Mesenchymal stem cell (in vitro differentiated cells and primary cell): ENCODE measurements around the gene SMIM41. TPM values are rescaled to one million over a fixed set of nuclear protein-coding genes. Genes with fewer than 3 reads are reported as not detected.
A peak's percentile ranks its signal among the peaks of the same experiment; 100 is the strongest.

ENCODE experiments used
- DNase-seq: peaks from one replicate; pipeline ENCODE4 v3.0.0-alpha.2; 2013
- H2AFZ ChIP-seq: one replicate; pipeline ENCODE4 v1.6.1; 2013; ENCODE audit warnings: low read depth, mild to moderate bottlenecking, control low read depth, inconsistent platforms, low read length, moderate library complexity
- H2AK5ac ChIP-seq: 2 replicates; pipeline ENCODE4 v1.6.1; 2013; ENCODE audit warnings: low read length, moderate library complexity, mild to moderate bottlenecking, inconsistent platforms; ENCODE audit not compliant: severe bottlenecking
- H2BK120ac ChIP-seq: one replicate; pipeline ENCODE4 v1.6.1; 2013; ENCODE audit warnings: low read depth, mild to moderate bottlenecking, inconsistent platforms, low read length, moderate library complexity
- H2BK12ac ChIP-seq, 2 experiments: one replicate each; pipeline ENCODE4 v1.6.1; 2013; ENCODE audit warnings: inconsistent platforms in 2 of 2, low read length in 2 of 2, mild to moderate bottlenecking in 2 of 2, moderate library complexity in 2 of 2, control low read depth in 1 of 2
- H2BK15ac ChIP-seq: one replicate; pipeline ENCODE4 v1.6.1; 2013; ENCODE audit warnings: mild to moderate bottlenecking, low read depth, inconsistent platforms; ENCODE audit not compliant: poor library complexity, severe bottlenecking
- H2BK5ac ChIP-seq: 2 replicates; pipeline ENCODE4 v1.6.1; 2013; ENCODE audit warnings: low read depth, mild to moderate bottlenecking, low read length, control low read depth, inconsistent platforms; ENCODE audit not compliant: poor library complexity, severe bottlenecking
- H3K14ac ChIP-seq, 2 experiments: one replicate each; pipeline ENCODE4 v1.6.1; 2013; ENCODE audit warnings: inconsistent platforms in 2 of 2, low read length in 2 of 2, control low read depth in 1 of 2, mild to moderate bottlenecking in 1 of 2, moderate library complexity in 1 of 2
- H3K18ac ChIP-seq, 2 experiments: one replicate each; pipeline ENCODE4 v1.6.1; 2013; ENCODE audit warnings: inconsistent platforms in 2 of 2, low read length in 2 of 2, control low read depth in 1 of 2, low read depth in 1 of 2, mild to moderate bottlenecking in 1 of 2
- H3K23ac ChIP-seq, 2 experiments: one replicate each; pipeline ENCODE4 v1.6.1; 2013; ENCODE audit warnings: inconsistent platforms in 2 of 2, low read length in 2 of 2, mild to moderate bottlenecking in 2 of 2, moderate library complexity in 2 of 2, control low read depth in 1 of 2
- H3K27ac ChIP-seq: 2 replicates; pipeline ENCODE4 v1.5.1; 2013; ENCODE audit warnings: mild to moderate bottlenecking, moderate library complexity, low read length, control low read depth, inconsistent platforms; ENCODE audit not compliant: poor library complexity, severe bottlenecking
- H3K27me3 ChIP-seq, 2 experiments: 2 replicates each; pipeline versions ENCODE4 v1.6.1 to v1.7.0; 2013; ENCODE audit warnings: low read length in 2 of 2, mild to moderate bottlenecking in 2 of 2, moderate library complexity in 2 of 2, control low read depth in 1 of 2, inconsistent platforms in 1 of 2; ENCODE audit not compliant: control insufficient read depth in 1 of 2, insufficient read depth in 1 of 2
- H3K36me3 ChIP-seq, 2 experiments: 2 replicates each; pipeline versions ENCODE4 v1.6.1 to v1.7.0; 2013; ENCODE audit warnings: low read length in 2 of 2, control low read depth in 1 of 2, inconsistent platforms in 1 of 2, low read depth in 1 of 2, mild to moderate bottlenecking in 1 of 2; ENCODE audit not compliant: insufficient read depth in 2 of 2, control insufficient read depth in 1 of 2
- H3K4ac ChIP-seq, 2 experiments: one replicate each; pipeline ENCODE4 v1.6.1; 2013; ENCODE audit warnings: inconsistent platforms in 2 of 2, low read length in 2 of 2, mild to moderate bottlenecking in 2 of 2, moderate library complexity in 2 of 2, control low read depth in 1 of 2, low read depth in 1 of 2
- H3K4me1 ChIP-seq: 2 replicates; pipeline ENCODE4 v1.6.1; 2013; ENCODE audit warnings: low read depth, low read length, control low read depth; ENCODE audit not compliant: control insufficient read depth, insufficient read depth
- H3K4me2 ChIP-seq: 2 replicates; pipeline ENCODE4 v1.6.1; 2013; ENCODE audit warnings: low read length, mild to moderate bottlenecking, inconsistent platforms; ENCODE audit not compliant: poor library complexity, severe bottlenecking
- H3K4me3 ChIP-seq, 2 experiments: 2 replicates each; pipeline versions ENCODE4 v1.5.1 to v1.7.0; 2013; ENCODE audit warnings: low read length in 2 of 2, mild to moderate bottlenecking in 2 of 2, control low read depth in 1 of 2, low read depth in 1 of 2; ENCODE audit not compliant: insufficient read depth in 1 of 2
- H3K79me1 ChIP-seq: replicated peaks from 2 replicates; pipeline ENCODE4 v1.6.1; 2013; ENCODE audit warnings: mild to moderate bottlenecking, control low read depth, low read length, inconsistent platforms; ENCODE audit not compliant: poor library complexity, severe bottlenecking
- H3K9ac ChIP-seq: 2 replicates; pipeline ENCODE4 v1.7.0; 2013; ENCODE audit warnings: mild to moderate bottlenecking, low read length, moderate library complexity
- H3K9me3 ChIP-seq: 2 replicates; pipeline ENCODE4 v1.7.0; 2013; ENCODE audit warnings: mild to moderate bottlenecking, low read length; ENCODE audit not compliant: control insufficient read depth
- H4K8ac ChIP-seq: one replicate; pipeline ENCODE4 v1.6.1; 2013; ENCODE audit warnings: inconsistent platforms, mild to moderate bottlenecking, low read length, moderate library complexity
- H4K91ac ChIP-seq: one replicate; pipeline ENCODE4 v1.6.1; 2013; ENCODE audit warnings: mild to moderate bottlenecking, low read length, inconsistent platforms
- WGBS: methylation state at CpG from one replicate; pipeline ENCODE4 v1.1.7; 2013; ENCODE audit warnings: mixed read lengths; 5-methylcytosine and 5-hydroxymethylcytosine counted together
- polyA plus RNA-seq, 2 experiments: library from polyadenylated mRNA; stranded (reverse); fragments of 200-250 nt; gene quantifications; one replicate each; pipeline ENCODE4 v1.2.3, GENCODE V29; 2013

The SMIM41 gene
- polyA plus RNA-seq (2013, experiment 1 of 2) = 3.3 TPM
- polyA plus RNA-seq (2013, experiment 2 of 2) = 3.5 TPM

DNA sequence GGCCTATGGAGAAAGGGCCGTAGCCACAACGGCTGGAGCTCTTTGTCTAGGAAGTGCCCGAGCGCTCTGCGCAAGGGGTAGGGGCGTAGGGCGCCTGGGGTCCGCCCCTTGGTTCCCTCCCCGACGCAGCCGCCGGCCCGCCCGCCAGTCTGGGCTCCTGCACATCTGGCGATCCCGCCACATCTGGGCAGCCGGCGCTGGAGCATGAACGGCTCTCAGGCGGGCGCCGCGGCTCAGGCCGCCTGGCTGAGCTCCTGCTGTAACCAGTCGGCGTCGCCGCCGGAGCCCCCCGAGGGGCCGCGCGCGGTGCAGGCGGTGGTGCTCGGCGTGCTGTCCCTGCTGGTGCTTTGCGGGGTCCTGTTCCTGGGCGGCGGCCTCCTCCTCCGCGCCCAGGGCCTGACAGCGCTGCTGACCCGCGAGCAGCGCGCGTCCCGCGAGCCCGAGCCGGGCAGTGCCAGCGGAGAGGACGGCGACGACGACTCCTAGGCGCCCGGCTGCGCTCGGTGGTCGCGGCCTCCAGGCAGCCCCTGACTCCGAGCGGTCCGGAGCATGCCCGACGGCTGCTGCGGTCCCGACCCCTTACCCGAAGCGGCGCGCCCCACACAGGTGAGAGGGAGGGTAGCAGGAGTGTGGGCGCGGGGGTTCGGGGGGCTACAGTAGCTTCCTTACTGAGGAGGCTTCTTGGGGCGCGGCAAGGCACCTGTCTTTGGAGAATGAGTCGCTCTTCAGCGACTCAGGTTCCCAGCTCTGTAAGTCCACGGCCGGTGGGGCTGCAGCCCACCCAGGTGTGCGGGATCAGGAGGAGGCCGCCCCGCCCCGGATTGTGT, at the start of gene SMIM41:
SMIM41 (plus strand) TSS at position 129 of the 827 bp plus-strand sequence; CDS start at position 205, 76 bp downstream.
- Histone ChIP-seq H4K8ac (peak within 1 kb of the TSS; percentile 35), H2AFZ (no peak within 1 kb of the TSS), H2BK120ac (peak within 1 kb of the TSS; percentile 36), H3K27ac (no peak within 1 kb of the TSS), H3K9ac (no peak within 1 kb of the TSS), H2BK12ac (peak within 1 kb of the TSS in 1 of 2 experiments; percentile 37), H3K4ac (peak within 1 kb of the TSS; percentile 36 to 69), H3K4me1 (peaks cover 29% of the 10 kb centered on the region), H2BK5ac (no peak within 1 kb of the TSS), H3K79me1 (peaks cover 48% of the 10 kb centered on the region), H4K91ac (peak within 1 kb of the TSS; percentile 28), H3K4me2 (no peak within 1 kb of the TSS), H3K27me3 (peaks cover 0 to under 1% of the 10 kb centered on the region in 2 experiments), H3K9me3 (no peaks in the 10 kb centered on the region), H3K23ac (peak within 1 kb of the TSS in 1 of 2 experiments; percentile 43), H3K4me3 (no peak within 1 kb of the TSS), H3K14ac (peak within 1 kb of the TSS in 1 of 2 experiments; percentile 74), H3K36me3 (peaks cover 42 to 55% of the 10 kb centered on the region in 2 experiments), H3K18ac (peak within 1 kb of the TSS; percentile 46 to 48), H2BK15ac (peak within 1 kb of the TSS; percentile 9), H2AK5ac (no peak within 1 kb of the TSS)
- WGBS = 63% methylated on average over 59 of the region's 87 CpGs
- DNase-seq = no peak

DNA sequence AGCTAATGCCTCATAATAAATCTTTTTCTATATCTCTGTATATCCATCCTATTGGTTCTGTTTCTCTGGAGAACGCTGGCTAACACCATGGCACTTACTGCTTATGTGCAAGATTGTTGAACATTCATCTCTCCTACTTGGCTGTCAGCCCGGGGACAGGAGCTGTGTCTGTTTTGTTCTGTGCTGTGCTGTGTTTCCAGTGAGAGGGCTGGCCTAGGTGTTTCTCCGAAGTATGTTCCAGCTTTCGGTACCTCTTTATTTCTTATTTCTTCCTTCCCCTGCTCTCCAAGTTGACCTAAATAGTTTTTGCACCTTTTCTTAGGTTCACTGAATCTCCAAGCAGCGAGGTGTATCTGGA, 47.1 kb upstream of the SMIM41 start:
- H4K91ac ChIP-seq = no peak overlapping the region
- no peak overlapping the region for H2BK120ac ChIP-seq
- no peak overlapping the region for H2BK5ac ChIP-seq
- peak; percentile 83 for DNase-seq
- H2AK5ac ChIP-seq = no peak overlapping the region
- WGBS = 23% methylated on average over 5 of the region's 5 CpGs
- H3K4me1 ChIP-seq = peaks cover 17% of the 10 kb centered on the region
- H3K4ac ChIP-seq = peak overlapping the region in 1 of 2 experiments; percentile 0
- H3K9ac ChIP-seq = peak overlapping the region; percentile 88
- peaks cover 10 to 11% of the 10 kb centered on the region in 2 experiments for H3K27me3 ChIP-seq
- no peak overlapping the region for H3K14ac ChIP-seq
- H2AFZ ChIP-seq = no peak overlapping the region
- peak overlapping the region in 1 of 2 experiments; percentile 76 for H3K4me3 ChIP-seq
- H3K27ac ChIP-seq = no peak overlapping the region
- H3K36me3 ChIP-seq = no peaks in the 10 kb centered on the region
- H3K23ac ChIP-seq = no peak overlapping the region
- no peak overlapping the region for H3K18ac ChIP-seq
- H3K79me1 ChIP-seq = no peaks in the 10 kb centered on the region
- H3K4me2 ChIP-seq = peak overlapping the region; percentile 87
- H4K8ac ChIP-seq = no peak overlapping the region
- H3K9me3 ChIP-seq = no peaks in the 10 kb centered on the region
- H2BK15ac ChIP-seq = no peak overlapping the region
- no peak overlapping the region for H2BK12ac ChIP-seq

DNA sequence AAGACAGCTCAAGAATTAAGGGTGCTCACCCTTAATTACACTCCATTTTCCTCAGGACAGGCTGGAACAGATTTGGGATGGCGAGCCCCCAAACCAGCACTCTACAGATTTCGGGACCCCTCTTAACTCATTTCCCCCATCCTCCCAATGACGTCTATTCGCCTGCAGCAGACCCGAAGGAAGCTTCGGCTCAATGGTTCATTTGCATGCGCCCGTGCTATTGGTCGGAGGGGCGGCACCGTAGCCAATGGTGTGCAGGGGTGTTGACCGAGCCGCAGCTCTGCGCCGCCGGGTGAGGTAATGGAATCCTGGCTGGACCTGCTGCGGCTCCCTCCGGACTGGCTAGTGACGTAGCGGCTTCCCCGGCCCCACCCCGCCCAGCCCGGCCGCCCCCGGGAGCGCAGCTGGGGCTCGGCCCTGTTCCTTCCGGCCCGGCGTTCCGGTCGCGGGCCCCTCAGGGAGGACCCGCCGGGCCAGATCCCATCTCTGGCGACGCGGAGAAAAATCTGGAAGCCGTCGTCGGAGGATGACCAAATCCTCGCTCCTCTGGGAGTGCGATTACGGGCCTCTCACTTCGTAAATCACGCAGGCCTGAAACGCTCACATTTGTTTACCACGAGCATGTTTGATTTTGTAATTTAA, 46.6 kb upstream of the SMIM41 start:
- H3K4ac ChIP-seq = peak overlapping the region; percentile 0 to 4
- H3K36me3 ChIP-seq = no peaks in the 10 kb centered on the region
- WGBS = under 1% methylated on average over 44 of the region's 48 CpGs
- H3K23ac ChIP-seq = no peak overlapping the region
- no peak overlapping the region for H2AK5ac ChIP-seq
- no peak overlapping the region for H4K91ac ChIP-seq
- no peak overlapping the region for H2BK12ac ChIP-seq
- H2BK15ac ChIP-seq = no peak overlapping the region
- peak overlapping the region; percentile 87 for H3K4me2 ChIP-seq
- H3K79me1 ChIP-seq = no peaks in the 10 kb centered on the region
- no peak overlapping the region for H2BK5ac ChIP-seq
- H3K14ac ChIP-seq = no peak overlapping the region
- peak overlapping the region in 1 of 2 experiments; percentile 76 for H3K4me3 ChIP-seq
- peaks cover 20% of the 10 kb centered on the region for H3K4me1 ChIP-seq
- H3K9me3 ChIP-seq = no peaks in the 10 kb centered on the region
- H2AFZ ChIP-seq = no peak overlapping the region
- H3K27ac ChIP-seq = no peak overlapping the region
- H3K18ac ChIP-seq = no peak overlapping the region
- no peak overlapping the region for H2BK120ac ChIP-seq
- H3K27me3 ChIP-seq = peaks cover 10 to 11% of the 10 kb centered on the region in 2 experiments
- peak overlapping the region; percentile 95 for H3K9ac ChIP-seq
- no peak overlapping the region for H4K8ac ChIP-seq
- peak; percentile 99 for DNase-seq
